Common myeloid progenitor, CD34-positive (primary cell): Measurements from ENCODE around the gene SMOC1.

ENCODE experiments used
- CTCF ChIA-PET: fragments of 350-600 bp; sonication (Branson Sonifier 250); formaldehyde crosslinking; loops from one replicate; lab custom pipeline; 2021; ENCODE audit warnings: antibody characterized with exemption; lab: Charles Lee
- POLR2A ChIA-PET: fragments of 350-600 bp; sonication (Branson Sonifier 250); formaldehyde crosslinking; loops from one replicate; lab custom pipeline; 2021; ENCODE audit warnings: antibody characterized with exemption; lab: Charles Lee
- DNase-seq, 3 donors: peaks; one replicate each; pipeline versions ENCODE4 v3.0.0 to v3.0.0-alpha.2; 2013
- H3K27ac ChIP-seq, 2 experiments: 1 replicate in 1 of 2; 2 replicates in 1 of 2; pipeline ENCODE4 v1.7.0; 2013; ENCODE audit warnings: inconsistent platforms in 2 of 2, low read length in 2 of 2, mild to moderate bottlenecking in 2 of 2, low read depth in 1 of 2, moderate library complexity in 1 of 2; ENCODE audit not compliant: severe bottlenecking in 2 of 2, insufficient read depth in 1 of 2, poor library complexity in 1 of 2
- H3K27me3 ChIP-seq, 5 experiments: replicated peaks in 2 of 5; 1 replicate in 3 of 5; 2 replicates in 2 of 5; pipeline versions ENCODE4 v1.6.1 to v1.7.0; 2013; ENCODE audit warnings: low read length in 4 of 5, mild to moderate bottlenecking in 2 of 5, moderate library complexity in 2 of 5, inconsistent platforms in 1 of 5; ENCODE audit not compliant: insufficient read depth in 5 of 5, control insufficient read depth in 4 of 5
- H3K36me3 ChIP-seq, 4 experiments: 1 replicate in 2 of 4; 2 replicates in 2 of 4; pipeline versions ENCODE4 v1.6.1 to v1.7.0; 2013; ENCODE audit warnings: low read length in 3 of 4, control low read depth in 1 of 4, mild to moderate bottlenecking in 1 of 4; ENCODE audit not compliant: control insufficient read depth in 4 of 4, insufficient read depth in 4 of 4
- H3K4me1 ChIP-seq, 4 experiments: 1 replicate in 3 of 4; 2 replicates in 1 of 4; pipeline versions ENCODE4 v1.6.1 to v1.7.1; 2013; ENCODE audit warnings: low read length in 3 of 4, mild to moderate bottlenecking in 3 of 4, control low read depth in 1 of 4, inconsistent platforms in 1 of 4, moderate library complexity in 1 of 4; ENCODE audit not compliant: control insufficient read depth in 4 of 4, insufficient read depth in 4 of 4; ENCODE audit errors: control extremely low read depth in 1 of 4
- H3K4me3 ChIP-seq, 7 experiments: 1 replicate in 4 of 7; 2 replicates in 3 of 7; pipeline versions ENCODE4 v1.5.1 to v1.7.0; 2013; ENCODE audit warnings: mild to moderate bottlenecking in 7 of 7, low read length in 6 of 7, moderate library complexity in 6 of 7, inconsistent platforms in 2 of 7, low read depth in 2 of 7, control low read depth in 1 of 7; ENCODE audit not compliant: insufficient read depth in 4 of 7, control insufficient read depth in 1 of 7; ENCODE audit errors: extremely low read depth in 1 of 7
- H3K9me3 ChIP-seq, 5 experiments: 1 replicate in 4 of 5; 2 replicates in 1 of 5; pipeline versions ENCODE4 v1.6.1 to v1.7.1; 2013; ENCODE audit warnings: low read length in 4 of 5, mild to moderate bottlenecking in 2 of 5, inconsistent platforms in 1 of 5, low read depth in 1 of 5, moderate library complexity in 1 of 5; ENCODE audit not compliant: control insufficient read depth in 4 of 5, insufficient read depth in 2 of 5; ENCODE audit errors: control extremely low read depth in 1 of 5
- WGBS: methylation state at CpG from one replicate; pipeline ENCODE4 v1.1.5; 2013; ENCODE audit not compliant: insufficient coverage; 5-methylcytosine and 5-hydroxymethylcytosine counted together

Gene SMOC1

GRCh38 chr14:69922198-69922597 is 43.0 kb downstream of the SMOC1 start:
- H3K4me3 ChIP-seq = no peak overlapping the region
- H3K27me3 ChIP-seq = peaks cover 0 to 23% (median 14%) of the 10 kb centered on the region in 5 experiments
- no peaks in the 10 kb centered on the region for H3K4me1 ChIP-seq
- no peaks in the 10 kb centered on the region for H3K36me3 ChIP-seq
- WGBS = 92% methylated on average over 6 of the region's 6 CpGs
- no peak for DNase-seq
- no peak overlapping the region for H3K27ac ChIP-seq
- POLR2A ChIA-PET = no interaction called here
- H3K9me3 ChIP-seq = no peaks in the 10 kb centered on the region
- CTCF ChIA-PET = interaction anchor here (0.9 to 1.0 kb wide), 2 partner anchors 10 to 69 kb away, joined by 3 read pairs; no protein-coding TSS in a partner anchor

- 85% methylated on average over 5 of the region's 5 CpGs for WGBS
- ChIA-PET CTCF (no interaction called here), POLR2A (no interaction called here)
- H3K4me3 ChIP-seq = no peak overlapping the region
- DNase-seq = no peak
- H3K36me3 ChIP-seq = no peaks in the 10 kb centered on the region
- no peak overlapping the region for H3K27ac ChIP-seq
- H3K4me1 ChIP-seq = no peaks in the 10 kb centered on the region
- no peaks in the 10 kb centered on the region for H3K9me3 ChIP-seq
- H3K27me3 ChIP-seq = peaks cover 0 to 33% (median 8%) of the 10 kb centered on the region in 5 experiments
Measured at GRCh38 chr14:69924201-69924600, 45.0 kb downstream of the SMOC1 start.

GRCh38 chr14:69928111-69928523 is 48.9 kb downstream of the SMOC1 start:
- ChIA-PET CTCF (no interaction called here), POLR2A (no interaction called here)
- DNase-seq = no peak
- Histone ChIP-seq H3K27me3 (peaks cover 0 to 43% (median 11%) of the 10 kb centered on the region in 5 experiments), H3K9me3 (no peaks in the 10 kb centered on the region), H3K27ac (no peak overlapping the region), H3K4me1 (no peaks in the 10 kb centered on the region), H3K36me3 (no peaks in the 10 kb centered on the region), H3K4me3 (no peak overlapping the region)
- 66% methylated on average over 5 of the region's 6 CpGs for WGBS

GRCh38 chr14:69930780-69931379 is 51.7 kb downstream of the SMOC1 start:
- no peaks in the 10 kb centered on the region for H3K4me1 ChIP-seq
- ChIA-PET CTCF (no interaction called here), POLR2A (no interaction called here)
- no peaks in the 10 kb centered on the region for H3K36me3 ChIP-seq
- no peak overlapping the region for H3K27ac ChIP-seq
- no peak for DNase-seq
- WGBS = 94% methylated on average over 11 of the region's 11 CpGs
- H3K9me3 ChIP-seq = no peaks in the 10 kb centered on the region
- no peak overlapping the region for H3K4me3 ChIP-seq
- H3K27me3 ChIP-seq = peaks cover 0 to 40% (median 13%) of the 10 kb centered on the region in 5 experiments

- Histone ChIP-seq H3K27me3 (peaks cover 0 to 42% (median 16%) of the 10 kb centered on the region in 5 experiments), H3K4me1 (no peaks in the 10 kb centered on the region), H3K27ac (no peak overlapping the region), H3K9me3 (no peaks in the 10 kb centered on the region), H3K36me3 (no peaks in the 10 kb centered on the region), H3K4me3 (no peak overlapping the region)
- 77% methylated on average over 7 of the region's 12 CpGs for WGBS
- DNase-seq = no peak
- POLR2A ChIA-PET = no interaction called here
- CTCF ChIA-PET = no interaction called here
Measured at GRCh38 chr14:69931960-69932359, 52.7 kb downstream of the SMOC1 start.

- Histone ChIP-seq H3K4me1 (no peaks in the 10 kb centered on the region), H3K27ac (no peak overlapping the region), H3K9me3 (no peaks in the 10 kb centered on the region), H3K4me3 (no peak overlapping the region), H3K36me3 (no peaks in the 10 kb centered on the region), H3K27me3 (peaks cover 0 to 38% (median 18%) of the 10 kb centered on the region in 5 experiments)
- ChIA-PET POLR2A (no interaction called here), CTCF (no interaction called here)
- DNase-seq = no peak
- 91% methylated on average over 9 of the region's 10 CpGs for WGBS
Measured at GRCh38 chr14:69932391-69932790, 53.2 kb downstream of the SMOC1 start.

GRCh38 chr14:69933623-69934275 is 54.5 kb downstream of the SMOC1 start:
- H3K4me3 ChIP-seq = no peak overlapping the region
- CTCF ChIA-PET = no interaction called here
- WGBS = over 99% methylated on average over 8 of the region's 9 CpGs
- POLR2A ChIA-PET = no interaction called here
- no peaks in the 10 kb centered on the region for H3K4me1 ChIP-seq
- no peaks in the 10 kb centered on the region for H3K36me3 ChIP-seq
- DNase-seq = no peak
- H3K27me3 ChIP-seq = peaks cover 0 to 35% (median 23%) of the 10 kb centered on the region in 5 experiments
- no peaks in the 10 kb centered on the region for H3K9me3 ChIP-seq
- no peak overlapping the region for H3K27ac ChIP-seq
